IMR-90 (cell line): ENCODE data around the gene SLC34A3. TPM values are rescaled to one million over a fixed set of nuclear protein-coding genes. Genes with fewer than 3 reads are reported as not detected.

Experiments used
- ATAC-seq: fragments of 200-7000 bp; cut with Tn5 transposase; 2 replicates; pipeline ENCODE4 v1.9.1; 2020; ENCODE audit warnings: low read depth, mild to moderate bottlenecking, moderate library complexity
- BruUV-seq: library from RNA; stranded (reverse); fragments of 400-500 nt; replicated peaks from 2 replicates; lab custom pipeline; 2021; lab: Mats Ljungman, UMichigan
- CTCF ChIA-PET: fragments of 300-600 bp; formaldehyde crosslinking; extraction: SDS; loops from one replicate; lab custom pipeline; 2021; ENCODE audit warnings: antibody characterized with exemption; lab: Yijun Ruan, JAX
- POLR2A ChIA-PET: fragments of 300-600 bp; sonication (Branson Sonifier 250); formaldehyde crosslinking; loops from one replicate; lab custom pipeline; 2022; ENCODE audit warnings: antibody characterized with exemption; ENCODE audit not compliant: unreplicated experiment; lab: Charles Lee
- DNase-seq: peaks from one replicate; pipeline ENCODE4 v3.0.0; 2013
- H2AFZ ChIP-seq: replicated peaks from 2 replicates; pipeline ENCODE3; 2013; ENCODE audit warnings: low read length, mild to moderate bottlenecking; ENCODE audit not compliant: poor library complexity
- H2AK5ac ChIP-seq: 2 replicates; pipeline ENCODE4 v1.6.1; 2013; ENCODE audit warnings: low read depth, low read length, inconsistent platforms
- H2AK9ac ChIP-seq: replicated peaks from 2 replicates; pipeline ENCODE3; 2013; ENCODE audit warnings: mild to moderate bottlenecking, low read depth, low read length, moderate library complexity; ENCODE audit not compliant: poor library complexity
- H2BK120ac ChIP-seq: 2 replicates; pipeline ENCODE4 v1.6.1; 2013; ENCODE audit warnings: low read depth, low read length, inconsistent platforms
- H2BK15ac ChIP-seq: 3 replicates; pipeline ENCODE4 v1.6.1; 2013; ENCODE audit warnings: low read depth, low read length, inconsistent platforms
- H2BK20ac ChIP-seq: 2 replicates; pipeline ENCODE4 v1.6.1; 2013; ENCODE audit warnings: low read depth, mild to moderate bottlenecking, inconsistent platforms, low read length, moderate library complexity
- H2BK5ac ChIP-seq: 2 replicates; pipeline ENCODE4 v1.6.1; 2013; ENCODE audit warnings: mild to moderate bottlenecking, low read depth, low read length, inconsistent platforms; ENCODE audit not compliant: poor library complexity, severe bottlenecking
- H3K14ac ChIP-seq: replicated peaks from 2 replicates; pipeline ENCODE4 v1.6.1; 2013; ENCODE audit warnings: low read depth, low read length, inconsistent platforms
- H3K18ac ChIP-seq: 2 replicates; pipeline ENCODE4 v1.6.1; 2013; ENCODE audit warnings: low read depth, low read length, control low read depth
- H3K23ac ChIP-seq: 2 replicates; pipeline ENCODE4 v1.6.1; 2013; ENCODE audit warnings: low read depth, low read length, inconsistent platforms
- H3K27ac ChIP-seq: 2 replicates; pipeline ENCODE4 v1.5.1; 2013; ENCODE audit warnings: mild to moderate bottlenecking, control low read depth, low read length; ENCODE audit not compliant: insufficient read depth
- H3K27me3 ChIP-seq: 2 replicates; pipeline ENCODE4 v1.6.1; 2013; ENCODE audit warnings: low read length; ENCODE audit not compliant: control insufficient read depth, insufficient read depth
- H3K36me3 ChIP-seq: 2 replicates; pipeline ENCODE4 v1.6.1; 2013; ENCODE audit warnings: low read length, mixed read lengths; ENCODE audit not compliant: control insufficient read depth, insufficient read depth
- H3K4ac ChIP-seq: 2 replicates; pipeline ENCODE4 v1.6.1; 2013; ENCODE audit warnings: low read depth, low read length, inconsistent platforms
- H3K4me1 ChIP-seq: 2 replicates; pipeline ENCODE4 v1.6.1; 2013; ENCODE audit warnings: low read length, mixed read lengths; ENCODE audit not compliant: control insufficient read depth, insufficient read depth
- H3K4me2 ChIP-seq: 2 replicates; pipeline ENCODE4 v1.6.1; 2013; ENCODE audit warnings: low read depth, mild to moderate bottlenecking, control low read depth, low read length, moderate library complexity
- H3K4me3 ChIP-seq: 2 replicates; pipeline ENCODE4 v1.5.1; 2013; ENCODE audit warnings: low read depth, mild to moderate bottlenecking, control low read depth, low read length, moderate library complexity; ENCODE audit not compliant: insufficient read depth
- H3K56ac ChIP-seq: 2 replicates; pipeline ENCODE4 v1.6.1; 2013; ENCODE audit warnings: low read length, inconsistent platforms; ENCODE audit not compliant: insufficient read depth; ENCODE audit errors: extremely low read depth
- H3K79me1 ChIP-seq, 2 experiments: 2 replicates each; pipeline ENCODE4 v1.6.1; 2013; ENCODE audit warnings: low read length in 2 of 2, inconsistent platforms in 1 of 2, low read depth in 1 of 2
- H3K9ac ChIP-seq: 2 replicates; pipeline ENCODE4 v1.6.1; 2013; ENCODE audit warnings: low read depth, low read length, control low read depth
- H3K9me1 ChIP-seq: 2 replicates; pipeline ENCODE4 v1.6.1; 2013; ENCODE audit warnings: low read length, inconsistent platforms; ENCODE audit not compliant: insufficient read depth
- H3K9me3 ChIP-seq: 2 replicates; pipeline ENCODE4 v1.6.1; 2013; ENCODE audit warnings: low read length; ENCODE audit not compliant: control insufficient read depth, insufficient read depth
- H4K20me1 ChIP-seq: 2 replicates; pipeline ENCODE4 v1.6.1; 2013; ENCODE audit warnings: low read length, inconsistent platforms; ENCODE audit not compliant: insufficient read depth
- H4K5ac ChIP-seq: 2 replicates; pipeline ENCODE4 v1.6.1; 2013; ENCODE audit warnings: mild to moderate bottlenecking, low read depth, low read length, control low read depth
- H4K8ac ChIP-seq, 2 experiments: 2 replicates each; pipeline ENCODE4 v1.6.1; 2013; ENCODE audit warnings: low read depth in 2 of 2, low read length in 2 of 2, control low read depth in 1 of 2, inconsistent platforms in 1 of 2
- H4K91ac ChIP-seq: 2 replicates; pipeline ENCODE4 v1.6.1; 2013; ENCODE audit warnings: low read depth, low read length, inconsistent platforms; ENCODE audit not compliant: insufficient read depth
- BHLHE40 ChIP-seq: fragments of 150-350 bp; IDR thresholded peaks from 2 replicates; pipeline ENCODE4 v1.6.1; 2016; ENCODE audit warnings: mild to moderate bottlenecking, low read depth, low read length
- CTCF ChIP-seq: conservative IDR thresholded peaks from 2 replicates; pipeline ENCODE4 v1.5.1; 2012; ENCODE audit warnings: mild to moderate bottlenecking, low read depth, low read length, improper control_type of control experiment
- FOS ChIP-seq: fragments of 150-350 bp; IDR thresholded peaks from 2 replicates; pipeline ENCODE4 v1.6.1; 2016; ENCODE audit warnings: low read depth, low read length
- MAZ ChIP-seq: IDR thresholded peaks from 2 replicates; pipeline ENCODE4 v1.6.1; 2012; ENCODE audit warnings: low read depth, mild to moderate bottlenecking, low read length, improper control_type of control experiment, moderate library complexity, borderline replicate concordance
- MXI1 ChIP-seq: IDR thresholded peaks from 2 replicates; pipeline ENCODE4 v1.6.1; 2012; ENCODE audit warnings: low read depth, mild to moderate bottlenecking, low read length, moderate library complexity, borderline replicate concordance
- NFE2L2 ChIP-seq: fragments of 150-350 bp; IDR thresholded peaks from 2 replicates; pipeline ENCODE4 v1.6.1; 2016; ENCODE audit warnings: low read depth, mild to moderate bottlenecking, low read length
- RAD21 ChIP-seq: IDR thresholded peaks from 2 replicates; pipeline ENCODE4 v1.6.1; 2012; ENCODE audit warnings: low read length, improper control_type of control experiment
- RCOR1 ChIP-seq: IDR thresholded peaks from 2 replicates; pipeline ENCODE4 v1.6.1; 2012; ENCODE audit warnings: mild to moderate bottlenecking, low read length, improper control_type of control experiment; ENCODE audit not compliant: insufficient replicate concordance
- RFX5 ChIP-seq: IDR thresholded peaks from 2 replicates; pipeline ENCODE4 v1.8.0; 2012; ENCODE audit warnings: low read depth, mild to moderate bottlenecking, low read length, moderate library complexity
- SMC3 ChIP-seq: fragments of 150-350 bp; IDR thresholded peaks from 2 replicates; pipeline ENCODE4 v1.6.1; 2016; ENCODE audit warnings: low read depth, mild to moderate bottlenecking, antibody characterized with exemption, low read length, moderate library complexity
- WGBS, 2 experiments: methylation state at CpG; one replicate each; pipeline versions ENCODE4 v1.1.5 to v1.1.7; 2013; ENCODE audit warnings: missing lambda C conversion rate in 2 of 2; ENCODE audit not compliant: insufficient read length in 1 of 2; ENCODE audit errors: extremely low coverage in 2 of 2; 5-methylcytosine and 5-hydroxymethylcytosine counted together
- dilution Hi-C: fragments of 300-500 bp; cut with HindIII; formaldehyde crosslinking; loops from one replicate; pipeline ENCODE4 v1.14.3; 2018; ENCODE audit warnings: low sequenced_read_pairs; ENCODE audit not compliant: unreplicated experiment
- in situ Hi-C: fragments of 300-500 bp; cut with MboI; formaldehyde crosslinking; loops from 3 replicates; pipeline ENCODE4 v1.14.3; 2019; ENCODE audit warnings: low sequenced_read_pairs, inconsistent platforms, mixed read lengths
- intact Hi-C: fragments of 100-400 bp; cut with micrococcal nuclease; formaldehyde crosslinking; loops from 2 replicates; pipeline ENCODE4 v1.10.0; 2022
- polyA plus RNA-seq, 3 experiments: library from polyadenylated mRNA; depleted of rRNA; stranded (reverse); fragments of >200 nt; gene quantifications; 2 replicates each; pipeline ENCODE4 v1.2.3, GENCODE V29; 2012; ENCODE audit warnings: low replicate concordance in 1 of 3
- total RNA-seq: library from RNA; depleted of rRNA; stranded (reverse); fragments of >200 nt; gene quantifications from 2 replicates; pipeline ENCODE4 v1.2.3, GENCODE V29; 2012
- TF ChIP-seq, protein P1 (sequence below): fragments of 150-350 bp; IDR thresholded peaks from 2 replicates; pipeline ENCODE4 v1.6.1; 2016; ENCODE audit warnings: low read depth, mild to moderate bottlenecking, low read length, moderate library complexity, borderline replicate concordance
- TF ChIP-seq, protein P2 (sequence below): fragments of 150-350 bp; IDR thresholded peaks from 2 replicates; pipeline ENCODE4 v1.6.1; 2017; ENCODE audit warnings: mild to moderate bottlenecking, antibody characterized with exemption, low read length, low read depth

SLC34A3 gene
- total and polyA plus RNA-seq, 2 of the 4 experiments (the other 2 are of a cell fraction): not detected

- H3K27me3 ChIP-seq: no peaks in the 10 kb centered on the region
- in situ Hi-C loops: no loop called here
- dilution Hi-C loops: no loop called here
- DNase-seq (peak; percentile 92), ATAC-seq (peak; percentile 91)
- peaks cover 5 to 62% of the 10 kb centered on the region in 2 experiments for H3K79me1 ChIP-seq
- H2BK20ac ChIP-seq: no peak within 1 kb of the TSS
- H3K36me3 ChIP-seq: peaks cover 51% of the 10 kb centered on the region
- no peak within 1 kb of the TSS for H3K18ac ChIP-seq
- peak within 1 kb of the TSS; percentile 91 for H3K4me3 ChIP-seq
- peak within 1 kb of the TSS; percentile 79 for H3K4ac ChIP-seq
- peak within 1 kb of the TSS; percentile 41 for H3K56ac ChIP-seq
- H3K9me1 ChIP-seq: no peaks in the 10 kb centered on the region
- intact Hi-C loops: loop anchor here (1.0 kb wide), 1 partner anchor 12 kb away; the partner anchor contains the start of gene TPRN
- H4K91ac ChIP-seq: peak within 1 kb of the TSS; percentile 66
- H2AK9ac ChIP-seq: peak within 1 kb of the TSS; percentile 96
- peak within 1 kb of the TSS; percentile 73 for H3K27ac ChIP-seq
- H2BK15ac ChIP-seq: no peak within 1 kb of the TSS
- peak within 1 kb of the TSS; percentile 99 for H2AFZ ChIP-seq
- H4K20me1 ChIP-seq: peaks cover 22% of the 10 kb centered on the region
- H3K14ac ChIP-seq: peak within 1 kb of the TSS; percentile 77
- H3K9ac ChIP-seq: peak within 1 kb of the TSS; percentile 84
- no TSS peak for BruUV-seq
- H2BK120ac ChIP-seq: no peak within 1 kb of the TSS; the same call in 1 of the 2 replicates
- peaks cover 16% of the 10 kb centered on the region for H3K4me1 ChIP-seq
- ChIA-PET CTCF (interaction anchor here (0.6 to 0.9 kb wide), 2 partner anchors 48 to 125 kb away, joined by 3 read pairs; no protein-coding TSS in a partner anchor), POLR2A (interaction anchor here (0.9 to 1.3 kb wide), 3 partner anchors 11 to 52 kb away, joined by 3 read pairs; partner anchors contain the start of gene TPRN)
- peak within 1 kb of the TSS; percentile 89 for H3K4me2 ChIP-seq
- peak within 1 kb of the TSS; percentile 84 for H2AK5ac ChIP-seq
- H3K9me3 ChIP-seq: no peaks in the 10 kb centered on the region
- H4K8ac ChIP-seq: peak within 1 kb of the TSS; percentile 69 to 97
- 0% methylated on average over 81 of the region's 98 CpGs; no CpG with 5 or more reads in 1 of the 2 experiments for WGBS, 2 experiments
- peak within 1 kb of the TSS; percentile 81 for H4K5ac ChIP-seq
- peak within 1 kb of the TSS; percentile 35; the same call in 1 of the 2 replicates for H3K23ac ChIP-seq
- H2BK5ac ChIP-seq: peak within 1 kb of the TSS; percentile 84
- TF ChIP-seq, protein P1, sequence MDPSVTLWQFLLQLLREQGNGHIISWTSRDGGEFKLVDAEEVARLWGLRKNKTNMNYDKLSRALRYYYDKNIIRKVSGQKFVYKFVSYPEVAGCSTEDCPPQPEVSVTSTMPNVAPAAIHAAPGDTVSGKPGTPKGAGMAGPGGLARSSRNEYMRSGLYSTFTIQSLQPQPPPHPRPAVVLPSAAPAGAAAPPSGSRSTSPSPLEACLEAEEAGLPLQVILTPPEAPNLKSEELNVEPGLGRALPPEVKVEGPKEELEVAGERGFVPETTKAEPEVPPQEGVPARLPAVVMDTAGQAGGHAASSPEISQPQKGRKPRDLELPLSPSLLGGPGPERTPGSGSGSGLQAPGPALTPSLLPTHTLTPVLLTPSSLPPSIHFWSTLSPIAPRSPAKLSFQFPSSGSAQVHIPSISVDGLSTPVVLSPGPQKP: no peak
- TF ChIP-seq NFE2L2: peak; percentile 25; the same call in 1 of the 2 replicates
- TF ChIP-seq CTCF: peak; percentile 50
- peak; percentile 93 for TF ChIP-seq BHLHE40
- TF ChIP-seq, protein P2, sequence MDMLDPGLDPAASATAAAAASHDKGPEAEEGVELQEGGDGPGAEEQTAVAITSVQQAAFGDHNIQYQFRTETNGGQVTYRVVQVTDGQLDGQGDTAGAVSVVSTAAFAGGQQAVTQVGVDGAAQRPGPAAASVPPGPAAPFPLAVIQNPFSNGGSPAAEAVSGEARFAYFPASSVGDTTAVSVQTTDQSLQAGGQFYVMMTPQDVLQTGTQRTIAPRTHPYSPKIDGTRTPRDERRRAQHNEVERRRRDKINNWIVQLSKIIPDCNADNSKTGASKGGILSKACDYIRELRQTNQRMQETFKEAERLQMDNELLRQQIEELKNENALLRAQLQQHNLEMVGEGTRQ: peak; percentile 43
- TF ChIP-seq SMC3: peak; percentile 33; the same call in 1 of the 2 replicates
- TF ChIP-seq RAD21: peak; percentile 42
- TF ChIP-seq MAZ: peak; percentile 75; the same call in 1 of the 2 replicates
- peak; percentile 92 for TF ChIP-seq MXI1
- no peak for TF ChIP-seq RFX5
- no peak for TF ChIP-seq RCOR1
- 0 out of 2 replicates have a peak, but pooled peaks have one; percentile 61 for TF ChIP-seq FOS
Measured at GRCh38 chr9:137188490-137189296, 42.0 kb upstream of the SLC34A3 start, which contains the start of the genes ANAPC2 and SSNA1. Gene ANAPC2 (minus strand): TSS chr9:137188560. CDS start chr9:137188532, 28 bp downstream. Gene SSNA1 (plus strand): TSS chr9:137188676. CDS start chr9:137188727, 51 bp downstream.
